HG03025 (cell line): ENCODE results near the gene HSPB8.
"Not testable (repeated sequence)": the region's sequence is repeated elsewhere in the genome, so short reads cannot be mapped to it uniquely, and the experiment has no call there.

Source experiments
- ATAC-seq: cut with Tn5 transposase; IDR thresholded peaks from one replicate; pipeline ENCODE4 v1.9.1; 2021; ENCODE audit warnings: mild to moderate bottlenecking, moderate library complexity; ENCODE audit not compliant: unreplicated experiment, low FRiP score

The HSPB8 gene

DNA sequence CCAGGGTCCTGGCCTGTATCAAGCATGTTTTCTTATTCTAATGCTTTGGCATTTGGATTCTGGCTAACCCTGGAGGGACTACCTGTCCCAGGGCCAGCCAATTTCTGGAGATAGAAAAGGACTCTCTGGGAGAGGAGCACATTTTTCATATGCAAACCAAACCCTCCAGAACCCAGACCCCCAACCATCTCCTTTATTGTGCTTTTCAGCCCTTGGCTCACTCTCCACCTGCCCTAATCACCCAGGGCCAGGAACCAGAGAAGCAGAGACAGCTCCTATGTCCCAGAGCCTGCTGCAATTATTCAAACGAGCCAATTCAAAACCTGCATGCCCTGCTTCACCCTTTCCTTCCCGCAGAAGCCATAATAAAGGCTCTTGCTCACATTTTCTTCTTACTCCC, 23.8 kb downstream of the HSPB8 start:
- ATAC-seq, result no peak

GRCh38 chr12:119204131-119204530, 25.4 kb downstream of the HSPB8 start:
- ATAC-seq, result no peak

DNA sequence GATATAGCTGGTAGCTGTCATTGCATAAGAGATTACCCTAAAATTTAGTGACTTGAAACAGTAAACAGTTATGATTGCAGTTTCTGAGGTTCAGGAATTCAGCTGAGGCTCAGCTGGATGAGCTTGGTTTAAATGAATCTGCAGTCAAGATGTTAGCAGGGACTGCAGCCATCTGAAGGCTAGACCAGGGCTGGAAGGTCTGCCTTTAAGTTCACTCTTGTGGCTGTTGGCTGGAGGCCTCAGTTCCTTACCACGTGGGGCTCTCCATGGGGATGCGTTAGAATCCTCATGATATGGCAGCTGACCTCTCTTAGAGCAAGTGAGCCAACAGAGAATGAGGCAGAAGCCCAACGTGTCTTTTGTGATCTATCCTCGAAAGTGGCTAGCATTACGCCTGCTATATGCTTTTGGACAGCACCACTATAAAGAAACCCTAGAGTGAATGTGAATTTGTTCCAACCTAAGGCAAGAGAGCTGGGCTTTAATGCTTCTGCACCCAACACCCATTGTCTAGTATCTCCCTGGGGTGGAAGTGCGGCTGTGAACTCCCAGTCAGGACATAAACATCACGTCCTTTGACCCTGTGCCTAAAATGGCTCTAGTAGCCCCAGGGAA, 26.0 kb downstream of the HSPB8 start:
- no peak for ATAC-seq

- no peak for ATAC-seq
Observed at GRCh38 chr12:119206348-119207062, 27.8 kb downstream of the HSPB8 start.

- ATAC-seq, result no peak
Observed at GRCh38 chr12:119207063-119207560, 28.4 kb downstream of the HSPB8 start.

DNA sequence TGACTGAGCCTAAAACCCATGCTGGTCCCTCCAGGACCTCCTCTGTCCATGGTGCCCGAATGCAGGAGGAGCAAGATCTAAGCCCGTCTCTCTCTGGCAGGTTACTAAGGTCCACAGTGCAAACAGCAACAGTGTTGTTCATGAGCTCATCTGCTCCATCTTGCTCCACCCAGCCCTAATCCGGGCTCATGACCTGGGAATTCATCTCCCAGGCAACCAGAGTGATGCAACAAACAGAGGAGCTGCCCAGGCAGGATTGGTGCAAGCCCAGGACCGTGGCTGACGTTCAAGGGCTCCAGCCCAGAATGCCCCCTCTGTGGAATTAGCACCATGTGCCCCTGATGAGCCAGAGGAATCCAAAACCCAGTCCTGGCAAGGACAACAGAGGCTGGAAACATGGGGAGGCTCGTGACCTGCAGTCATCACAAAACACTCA, 29.9 kb downstream of the HSPB8 start:
- no peak for ATAC-seq

- no peak for ATAC-seq
Observed at GRCh38 chr12:119211884-119212283, 33.2 kb downstream of the HSPB8 start.

DNA sequence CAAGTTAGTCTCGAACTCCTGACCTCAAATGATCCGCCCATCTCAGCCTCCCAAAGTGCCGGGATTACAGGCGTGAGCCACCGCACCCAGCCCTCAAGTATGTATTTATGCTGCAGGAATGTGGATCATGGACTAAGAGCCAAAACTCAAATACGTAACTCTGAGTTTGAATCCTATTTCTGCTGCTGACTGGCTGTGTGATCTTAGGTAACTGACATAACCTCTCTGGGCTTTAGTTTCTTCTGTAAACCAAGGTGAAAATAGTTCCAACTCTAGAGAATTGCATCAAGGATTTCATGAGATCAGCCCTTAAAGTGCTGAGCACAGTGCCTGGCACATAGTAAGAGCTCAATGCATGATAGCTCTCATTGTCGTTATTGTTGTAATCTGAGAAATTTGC, 37.4 kb downstream of the HSPB8 start:
- no peak for ATAC-seq

DNA sequence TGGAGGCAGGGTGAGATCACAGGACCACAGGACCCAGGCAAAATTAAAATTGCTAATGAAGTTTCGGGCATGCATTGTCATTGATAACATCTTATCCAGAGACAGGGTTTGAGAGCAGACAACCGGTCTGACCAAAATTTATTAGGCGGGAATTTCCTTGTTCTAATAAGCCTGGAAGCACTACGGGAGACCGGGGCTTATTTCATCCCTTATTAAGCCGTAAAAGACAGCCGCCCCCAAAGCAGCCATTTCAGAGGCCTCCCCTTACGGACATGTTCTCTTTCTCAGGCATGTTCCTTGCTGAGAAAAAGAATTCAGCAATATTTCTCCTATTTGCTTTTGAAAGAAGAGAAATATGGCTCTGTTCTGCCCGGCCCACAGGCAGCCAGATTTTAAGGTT, 40.1 kb downstream of the HSPB8 start:
- not testable (repeated sequence) for ATAC-seq

DNA sequence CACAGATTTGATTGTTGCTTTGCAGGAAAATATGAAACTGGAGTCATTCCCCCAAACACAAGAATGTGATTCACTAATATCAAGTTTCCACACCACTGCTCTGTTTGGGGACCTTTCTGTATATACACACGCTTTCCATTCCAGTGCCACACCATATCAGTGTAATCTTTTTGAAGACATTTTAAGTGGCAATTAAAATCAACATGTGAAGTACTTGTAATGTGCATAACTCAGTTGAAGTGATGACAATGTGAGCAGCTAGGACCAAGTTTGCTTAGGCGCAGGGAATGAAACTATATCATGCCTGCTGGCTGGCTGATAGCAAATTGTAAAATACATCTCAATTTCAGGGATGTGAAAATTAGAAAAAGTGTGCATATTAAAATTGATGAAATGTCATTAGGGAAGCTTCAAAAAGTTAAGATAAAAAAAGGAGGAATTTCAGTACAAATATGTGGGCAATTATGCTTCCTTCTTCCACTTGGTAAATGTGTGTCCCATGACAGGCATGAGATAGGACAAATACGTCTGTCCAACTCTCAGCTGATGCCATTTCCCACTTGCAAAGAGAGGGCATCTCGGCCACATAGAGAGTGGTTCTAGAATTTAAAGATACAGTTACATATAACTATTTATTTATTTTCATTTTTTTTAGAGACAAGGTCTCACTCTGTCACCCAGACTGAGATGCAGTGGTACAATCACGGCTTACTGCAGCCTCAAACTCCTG, 43.7 kb downstream of the HSPB8 start:
- ATAC-seq, result no peak

GRCh38 chr12:119225454-119225853, 46.7 kb downstream of the HSPB8 start:
- ATAC-seq, result no peak

DNA sequence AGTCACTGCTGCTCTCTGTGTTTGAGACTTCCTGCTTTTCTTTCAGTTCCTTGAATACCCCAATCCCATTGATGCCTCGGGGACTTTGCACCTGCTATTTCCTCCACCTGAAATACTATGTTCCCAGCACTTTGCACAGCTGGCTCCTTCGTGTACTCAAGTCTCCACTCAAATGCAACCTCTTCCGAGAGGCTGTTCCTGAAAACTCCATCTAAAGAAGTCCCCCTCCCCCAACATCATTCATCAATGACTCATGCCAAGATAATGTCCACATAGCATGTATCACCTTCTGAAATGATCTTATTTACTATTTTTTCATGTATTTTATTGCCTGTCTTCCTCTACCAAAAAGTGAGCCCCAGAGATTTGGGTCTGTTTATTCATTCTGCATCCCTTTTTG, 48.6 kb downstream of the HSPB8 start:
- no peak for ATAC-seq

DNA sequence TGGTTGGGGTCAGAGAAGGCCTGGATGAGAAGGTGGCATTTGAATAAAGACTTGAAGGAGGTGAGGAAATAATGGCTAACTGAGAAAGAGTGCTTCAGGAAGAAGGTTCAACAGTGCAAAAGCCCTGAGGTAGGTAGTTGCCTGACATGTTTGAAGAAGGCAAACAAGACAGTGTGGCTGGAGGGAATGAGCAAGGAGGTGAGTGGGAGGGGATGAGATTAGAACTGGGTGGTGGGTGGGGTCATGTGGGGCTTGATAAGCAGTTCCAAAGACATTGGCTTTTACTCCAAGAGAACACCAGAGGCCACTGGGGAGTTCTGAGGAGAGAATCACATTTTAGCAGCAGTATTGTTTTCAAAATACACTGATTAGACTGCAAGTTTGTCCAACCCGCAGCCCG, 50.5 kb downstream of the HSPB8 start:
- no peak for ATAC-seq

- ATAC-seq, result no peak
Observed at GRCh38 chr12:119229837-119230236, 51.1 kb downstream of the HSPB8 start.

DNA sequence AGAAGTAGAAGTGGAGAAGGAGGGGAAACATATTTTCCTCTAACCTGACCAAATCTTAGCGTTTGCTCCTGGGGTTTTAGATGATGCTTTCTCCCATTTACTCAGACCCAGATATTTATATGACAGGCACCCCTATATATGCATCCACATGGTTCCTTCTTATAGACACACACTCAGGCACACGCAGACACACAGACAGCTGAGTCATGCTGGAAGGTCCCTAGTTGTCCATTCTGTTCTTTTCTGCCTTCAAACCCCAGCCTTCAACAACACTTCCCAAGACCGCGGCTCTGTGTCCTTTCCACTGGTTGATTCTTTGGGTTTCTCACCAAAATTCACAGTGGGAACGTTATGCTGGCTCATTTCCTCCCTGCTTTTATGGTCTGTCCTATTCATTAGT, 52.1 kb downstream of the HSPB8 start:
- no peak for ATAC-seq

DNA sequence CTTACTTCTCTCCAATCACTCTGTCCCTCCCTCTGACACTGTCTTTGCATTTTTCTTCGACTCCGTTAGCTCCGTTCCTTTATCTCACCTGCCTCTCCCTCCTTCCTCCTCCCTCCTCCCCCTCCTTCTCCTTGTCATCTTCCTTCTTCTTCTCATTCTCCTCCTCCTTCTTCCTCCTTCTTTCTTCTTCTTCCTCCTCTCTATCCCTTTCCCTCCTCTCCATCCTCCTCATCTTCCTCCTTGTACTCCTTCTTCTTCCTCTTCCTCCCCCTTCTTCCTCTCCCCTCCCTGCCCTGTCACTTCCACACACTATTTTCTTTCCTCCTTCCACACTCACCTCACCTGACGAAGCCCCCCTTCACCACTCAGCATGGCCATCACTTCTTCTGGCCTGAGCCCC, 53.0 kb downstream of the HSPB8 start:
- no peak for ATAC-seq

DNA sequence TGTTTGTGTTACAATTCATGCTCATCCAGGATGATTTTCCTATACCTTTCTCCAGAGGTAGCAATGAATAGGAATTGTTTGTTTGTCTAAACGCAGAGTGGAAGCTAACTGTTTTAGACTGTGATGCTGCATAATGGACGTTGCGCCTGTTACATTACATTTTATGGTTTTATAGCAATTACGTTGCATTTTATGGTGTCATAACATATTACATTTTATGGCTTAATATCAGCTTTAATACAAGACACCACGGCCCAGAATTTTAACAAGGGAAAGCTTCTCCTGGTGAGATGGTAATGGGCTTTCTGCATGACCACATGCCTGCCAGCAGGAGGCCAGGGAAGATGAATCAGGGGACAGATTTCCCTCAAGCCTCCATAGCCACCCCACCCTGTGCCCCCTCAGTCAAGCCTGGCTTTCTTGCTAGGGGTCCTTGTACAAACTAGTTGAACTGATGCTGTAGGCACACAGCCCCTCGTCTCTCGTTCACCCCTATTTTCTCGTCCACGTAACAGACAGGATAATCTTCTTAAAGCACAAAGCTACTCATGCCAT, 56.5 kb downstream of the HSPB8 start:
- ATAC-seq, result no peak

- ATAC-seq, result no peak
Observed at GRCh38 chr12:119236372-119236771, 57.6 kb downstream of the HSPB8 start.

DNA sequence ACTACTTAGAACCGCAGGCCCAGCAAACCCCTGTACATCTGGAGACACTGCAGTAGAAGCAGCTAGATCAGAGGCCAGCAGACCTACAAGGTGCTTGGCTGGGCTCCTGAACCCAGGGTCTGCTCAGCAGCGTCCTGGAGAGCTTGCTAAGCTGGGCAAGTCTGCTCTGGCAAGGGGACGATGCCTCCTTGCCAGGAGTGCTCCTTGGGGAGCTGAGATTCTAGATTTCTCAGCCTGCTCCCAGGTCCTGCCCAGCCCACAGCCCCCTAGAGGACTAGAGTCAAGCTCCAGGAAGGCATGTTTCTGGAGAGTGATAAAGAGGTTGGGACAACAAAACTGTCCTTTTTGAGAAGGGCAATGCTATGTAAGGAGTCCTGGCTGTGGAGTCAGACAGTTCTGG, 60.3 kb downstream of the HSPB8 start:
- no peak for ATAC-seq

DNA sequence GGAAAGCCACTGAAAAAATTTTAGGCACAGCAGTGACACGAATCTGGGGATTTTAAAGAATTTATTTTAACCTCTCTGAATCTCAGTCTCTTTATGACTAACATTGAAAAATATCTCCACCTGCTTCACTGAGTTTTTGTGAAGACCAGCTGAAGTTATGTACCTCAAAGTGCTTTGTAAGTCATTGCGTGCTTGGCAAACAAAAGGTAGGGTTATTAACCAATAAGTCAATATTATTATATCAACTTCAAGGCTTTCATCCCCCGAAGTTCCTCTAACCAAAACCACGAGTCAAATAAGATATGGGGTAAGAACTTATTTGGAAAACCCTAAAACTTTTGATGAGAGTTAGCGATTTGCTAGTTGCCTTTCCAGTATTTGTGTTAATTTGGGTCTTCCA, 62.3 kb downstream of the HSPB8 start:
- no peak for ATAC-seq

DNA sequence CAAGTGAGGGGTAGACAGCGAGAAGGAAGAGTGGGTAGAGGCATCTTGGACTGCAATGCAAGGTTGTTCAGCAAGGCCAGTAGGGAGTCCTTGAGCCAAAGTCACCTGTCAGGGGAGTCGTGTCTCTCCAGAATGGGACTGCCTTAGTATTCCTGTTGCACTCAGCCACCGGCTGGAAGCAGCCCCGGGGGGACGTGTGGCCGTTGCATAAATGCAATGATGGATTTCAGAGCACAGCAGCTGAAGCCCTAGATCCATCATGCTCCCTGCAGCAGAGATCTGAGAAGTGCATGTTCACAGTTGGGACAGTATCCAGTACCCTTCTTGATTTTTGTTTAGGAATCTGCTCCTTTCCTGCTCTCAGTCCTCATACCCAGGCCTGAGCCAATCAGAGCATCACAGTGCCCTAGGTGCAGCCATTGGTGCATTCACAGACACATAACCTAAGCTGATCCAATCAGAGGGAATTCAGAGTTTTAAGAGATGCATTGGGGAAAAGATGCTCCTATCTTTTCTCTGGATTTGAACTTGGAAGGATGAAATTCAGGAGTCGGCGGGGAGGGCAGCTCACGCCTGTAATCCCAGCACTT, 62.9 kb downstream of the HSPB8 start:
- no peak for ATAC-seq
